Measurements from ENCODE around the gene CNTNAP5.

CNTNAP5 gene

DNA sequence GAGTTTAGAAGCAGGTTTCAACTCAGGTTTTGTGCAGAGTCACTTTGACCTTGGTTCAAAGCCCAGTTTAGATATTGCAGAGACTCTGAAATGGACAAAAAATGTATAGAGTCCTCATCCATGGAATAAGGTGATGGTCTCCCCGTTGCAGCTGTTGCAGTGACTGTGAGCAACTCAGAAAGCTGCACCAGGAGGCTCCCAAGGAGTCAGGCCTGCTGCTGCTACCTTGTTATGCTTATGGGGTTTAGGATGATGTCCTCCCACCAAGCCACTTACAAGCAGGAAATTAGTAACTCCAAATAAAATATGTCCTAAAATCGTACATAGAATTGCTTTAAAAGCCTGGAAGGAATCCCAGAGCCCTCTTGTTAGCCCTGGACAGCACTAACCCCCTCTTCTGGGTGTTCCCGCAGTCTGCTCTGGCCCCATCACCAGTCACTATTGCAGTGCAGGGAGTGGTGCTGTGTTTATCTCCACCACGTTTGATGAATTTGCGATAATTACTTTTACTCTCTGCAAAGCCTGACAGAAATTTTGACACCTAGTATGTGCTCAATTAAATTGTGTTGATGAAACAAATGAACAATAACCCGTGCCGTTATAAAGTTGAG is 189.0 kb downstream of the CNTNAP5 start:
- H4K8ac ChIP-seq (ENCODE audit: low read length): no peak overlapping the region
- H2BK12ac ChIP-seq (ENCODE audit: low read length in 2 of 2): no peak overlapping the region
- peaks cover 4% of the 10 kb centered on the region for H3K9me3 ChIP-seq (ENCODE audit: control insufficient read depth, low read length)
- WGBS: 54% methylated on average over 6 of the region's 7 CpGs
- H3K36me3 ChIP-seq (ENCODE audit: control insufficient read depth in 1 of 2, insufficient read depth in 2 of 2, low read depth in 1 of 2, low read length in 2 of 2): no peaks in the 10 kb centered on the region
- no peaks in the 10 kb centered on the region for H3K27me3 ChIP-seq (ENCODE audit: control insufficient read depth in 1 of 2, insufficient read depth in 1 of 2, low read length in 2 of 2)
- no peaks in the 10 kb centered on the region for H3K79me1 ChIP-seq (replicated peaks; ENCODE audit: low read length, poor library complexity, severe bottlenecking)
- no peak overlapping the region for H3K4me2 ChIP-seq (ENCODE audit: low read length, poor library complexity, severe bottlenecking)
- H3K14ac ChIP-seq (ENCODE audit: low read length in 2 of 2): no peak overlapping the region
- no peak for DNase-seq
- H3K23ac ChIP-seq (ENCODE audit: low read length in 2 of 2): no peak overlapping the region
- no peak overlapping the region for H3K4ac ChIP-seq (ENCODE audit: low read depth in 1 of 2, low read length in 2 of 2)
- H2BK15ac ChIP-seq (ENCODE audit: low read depth, poor library complexity, severe bottlenecking): no peak overlapping the region
- H3K9ac ChIP-seq (ENCODE audit: low read length): no peak overlapping the region
- H2AFZ ChIP-seq (ENCODE audit: low read depth, low read length): no peak overlapping the region
- H4K91ac ChIP-seq (ENCODE audit: low read length): no peak overlapping the region
- H3K27ac ChIP-seq (ENCODE audit: low read length, poor library complexity, severe bottlenecking): no peak overlapping the region
- no peaks in the 10 kb centered on the region for H3K4me1 ChIP-seq (ENCODE audit: control insufficient read depth, insufficient read depth, low read depth, low read length)
- H3K18ac ChIP-seq (ENCODE audit: low read depth in 1 of 2, low read length in 2 of 2): no peak overlapping the region
- no peak overlapping the region for H2AK5ac ChIP-seq (ENCODE audit: low read length, severe bottlenecking)
- no peak overlapping the region for H3K4me3 ChIP-seq (ENCODE audit: insufficient read depth in 1 of 2, low read depth in 1 of 2, low read length in 2 of 2)
- H2BK5ac ChIP-seq (ENCODE audit: low read depth, low read length, poor library complexity, severe bottlenecking): no peak overlapping the region
- H2BK120ac ChIP-seq (ENCODE audit: low read depth, low read length): no peak overlapping the region

DNA sequence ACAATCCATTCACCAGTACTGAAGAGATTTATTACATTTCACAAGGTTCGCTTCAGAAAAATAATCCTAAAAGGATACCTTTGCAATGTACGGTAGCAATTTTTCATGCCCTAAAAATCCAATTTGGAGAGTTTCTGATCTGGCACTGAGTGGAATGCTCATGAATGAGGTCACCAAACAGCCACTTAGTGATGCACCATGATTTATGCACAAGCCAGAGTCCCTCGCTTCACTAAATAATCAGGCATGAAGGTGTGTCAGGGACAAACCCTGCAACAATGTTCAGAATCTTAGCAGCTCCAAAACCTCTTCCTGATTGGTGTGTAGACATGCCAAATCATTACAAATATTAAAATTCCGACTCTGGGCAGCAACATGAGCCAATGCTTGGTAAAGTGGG is 221.1 kb downstream of the CNTNAP5 start:
- no peaks in the 10 kb centered on the region for H3K9me3 ChIP-seq (ENCODE audit: control insufficient read depth, low read length)
- no peak for DNase-seq
- H3K27ac ChIP-seq (ENCODE audit: low read length, poor library complexity, severe bottlenecking): no peak overlapping the region
- no peak overlapping the region for H3K23ac ChIP-seq (ENCODE audit: low read length in 2 of 2)
- H3K79me1 ChIP-seq (replicated peaks; ENCODE audit: low read length, poor library complexity, severe bottlenecking): no peaks in the 10 kb centered on the region
- no peak overlapping the region for H4K91ac ChIP-seq (ENCODE audit: low read length)
- no peak overlapping the region for H3K9ac ChIP-seq (ENCODE audit: low read length)
- H3K4ac ChIP-seq (ENCODE audit: low read depth in 1 of 2, low read length in 2 of 2): no peak overlapping the region
- no peak overlapping the region for H2AK5ac ChIP-seq (ENCODE audit: low read length, severe bottlenecking)
- no peaks in the 10 kb centered on the region for H3K4me1 ChIP-seq (ENCODE audit: control insufficient read depth, insufficient read depth, low read depth, low read length)
- H2BK12ac ChIP-seq (ENCODE audit: low read length in 2 of 2): no peak overlapping the region
- WGBS: 72% methylated on average over 4 of the region's 4 CpGs
- no peak overlapping the region for H2BK15ac ChIP-seq (ENCODE audit: low read depth, poor library complexity, severe bottlenecking)
- no peak overlapping the region for H3K18ac ChIP-seq (ENCODE audit: low read depth in 1 of 2, low read length in 2 of 2)
- H3K27me3 ChIP-seq (ENCODE audit: control insufficient read depth in 1 of 2, insufficient read depth in 1 of 2, low read length in 2 of 2): no peaks in the 10 kb centered on the region
- H3K36me3 ChIP-seq (ENCODE audit: control insufficient read depth in 1 of 2, insufficient read depth in 2 of 2, low read depth in 1 of 2, low read length in 2 of 2): no peaks in the 10 kb centered on the region
- H3K14ac ChIP-seq (ENCODE audit: low read length in 2 of 2): no peak overlapping the region
- H2BK120ac ChIP-seq (ENCODE audit: low read depth, low read length): no peak overlapping the region
- H3K4me3 ChIP-seq (ENCODE audit: insufficient read depth in 1 of 2, low read depth in 1 of 2, low read length in 2 of 2): no peak overlapping the region
- H4K8ac ChIP-seq (ENCODE audit: low read length): no peak overlapping the region
- H2BK5ac ChIP-seq (ENCODE audit: low read depth, low read length, poor library complexity, severe bottlenecking): no peak overlapping the region
- H3K4me2 ChIP-seq (ENCODE audit: low read length, poor library complexity, severe bottlenecking): no peak overlapping the region
- H2AFZ ChIP-seq (ENCODE audit: low read depth, low read length): no peak overlapping the region

DNA sequence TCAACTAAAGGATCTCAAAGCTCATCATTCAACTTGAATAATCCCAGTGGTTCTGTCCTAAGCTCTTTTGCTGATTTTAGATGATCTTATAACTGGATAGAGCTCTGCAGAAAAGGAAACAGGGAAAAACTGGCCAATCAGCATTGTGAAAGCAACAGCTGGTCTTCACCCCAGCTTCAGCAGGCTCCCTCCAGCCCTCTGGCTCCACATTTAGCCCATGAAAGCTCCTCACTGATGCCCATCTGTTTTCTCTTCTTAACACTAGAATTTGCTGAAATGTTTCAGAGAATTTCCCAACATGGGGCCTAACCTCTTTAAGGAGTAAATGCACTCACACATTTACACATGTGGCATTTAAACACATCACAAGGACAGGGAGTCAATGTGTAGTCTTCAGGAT is 223.3 kb downstream of the CNTNAP5 start:
- H2AK5ac ChIP-seq (ENCODE audit: low read length, severe bottlenecking): no peak overlapping the region
- no peak overlapping the region for H3K4me3 ChIP-seq (ENCODE audit: insufficient read depth in 1 of 2, low read depth in 1 of 2, low read length in 2 of 2)
- DNase-seq: no peak
- no peak overlapping the region for H3K14ac ChIP-seq (ENCODE audit: low read length in 2 of 2)
- no peak overlapping the region for H2BK12ac ChIP-seq (ENCODE audit: low read length in 2 of 2)
- no peaks in the 10 kb centered on the region for H3K9me3 ChIP-seq (ENCODE audit: control insufficient read depth, low read length)
- no peak overlapping the region for H3K23ac ChIP-seq (ENCODE audit: low read length in 2 of 2)
- no peak overlapping the region for H2AFZ ChIP-seq (ENCODE audit: low read depth, low read length)
- H3K4me2 ChIP-seq (ENCODE audit: low read length, poor library complexity, severe bottlenecking): no peak overlapping the region
- no peak overlapping the region for H3K18ac ChIP-seq (ENCODE audit: low read depth in 1 of 2, low read length in 2 of 2)
- no peaks in the 10 kb centered on the region for H3K4me1 ChIP-seq (ENCODE audit: control insufficient read depth, insufficient read depth, low read depth, low read length)
- H2BK15ac ChIP-seq (ENCODE audit: low read depth, poor library complexity, severe bottlenecking): no peak overlapping the region
- no peaks in the 10 kb centered on the region for H3K36me3 ChIP-seq (ENCODE audit: control insufficient read depth in 1 of 2, insufficient read depth in 2 of 2, low read depth in 1 of 2, low read length in 2 of 2)
- H4K8ac ChIP-seq (ENCODE audit: low read length): no peak overlapping the region
- H4K91ac ChIP-seq (ENCODE audit: low read length): no peak overlapping the region
- no peak overlapping the region for H3K4ac ChIP-seq (ENCODE audit: low read depth in 1 of 2, low read length in 2 of 2)
- no peak overlapping the region for H2BK5ac ChIP-seq (ENCODE audit: low read depth, low read length, poor library complexity, severe bottlenecking)
- H3K79me1 ChIP-seq (replicated peaks; ENCODE audit: low read length, poor library complexity, severe bottlenecking): no peaks in the 10 kb centered on the region
- H3K27me3 ChIP-seq (ENCODE audit: control insufficient read depth in 1 of 2, insufficient read depth in 1 of 2, low read length in 2 of 2): no peaks in the 10 kb centered on the region
- no peak overlapping the region for H3K9ac ChIP-seq (ENCODE audit: low read length)
- H2BK120ac ChIP-seq (ENCODE audit: low read depth, low read length): no peak overlapping the region
- no peak overlapping the region for H3K27ac ChIP-seq (ENCODE audit: low read length, poor library complexity, severe bottlenecking)

GRCh38 chr2:124250433-124250832 is 225.3 kb downstream of the CNTNAP5 start:
- Histone ChIP-seq H3K23ac (ENCODE audit: low read length in 2 of 2) (no peak overlapping the region), H2BK15ac (ENCODE audit: low read depth, poor library complexity, severe bottlenecking) (no peak overlapping the region), H3K79me1 (replicated peaks; ENCODE audit: low read length, poor library complexity, severe bottlenecking) (no peaks in the 10 kb centered on the region), H3K27ac (ENCODE audit: low read length, poor library complexity, severe bottlenecking) (no peak overlapping the region), H2BK5ac (ENCODE audit: low read depth, low read length, poor library complexity, severe bottlenecking) (no peak overlapping the region), H3K36me3 (ENCODE audit: control insufficient read depth in 1 of 2, insufficient read depth in 2 of 2, low read depth in 1 of 2, low read length in 2 of 2) (no peaks in the 10 kb centered on the region), H2AK5ac (ENCODE audit: low read length, severe bottlenecking) (no peak overlapping the region), H3K4me1 (ENCODE audit: control insufficient read depth, insufficient read depth, low read depth, low read length) (no peaks in the 10 kb centered on the region), H3K4ac (ENCODE audit: low read depth in 1 of 2, low read length in 2 of 2) (no peak overlapping the region), H3K9me3 (ENCODE audit: control insufficient read depth, low read length) (no peaks in the 10 kb centered on the region), H3K18ac (ENCODE audit: low read depth in 1 of 2, low read length in 2 of 2) (no peak overlapping the region), H3K27me3 (ENCODE audit: control insufficient read depth in 1 of 2, insufficient read depth in 1 of 2, low read length in 2 of 2) (no peaks in the 10 kb centered on the region), H4K91ac (ENCODE audit: low read length) (no peak overlapping the region), H3K4me3 (ENCODE audit: insufficient read depth in 1 of 2, low read depth in 1 of 2, low read length in 2 of 2) (no peak overlapping the region), H3K9ac (ENCODE audit: low read length) (no peak overlapping the region), H3K14ac (ENCODE audit: low read length in 2 of 2) (no peak overlapping the region), H2BK12ac (ENCODE audit: low read length in 2 of 2) (no peak overlapping the region), H3K4me2 (ENCODE audit: low read length, poor library complexity, severe bottlenecking) (no peak overlapping the region), H2BK120ac (ENCODE audit: low read depth, low read length) (no peak overlapping the region), H2AFZ (ENCODE audit: low read depth, low read length) (no peak overlapping the region), H4K8ac (ENCODE audit: low read length) (no peak overlapping the region)
- DNase-seq: no peak
- 93% methylated on average over 1 of the region's 2 CpGs for WGBS
